ENCODE measurements around the gene SOX13.

Gene SOX13

GRCh38 chr1:204081164-204081790 lies 8.4 kb downstream of the SOX13 start:
- TF ChIP-seq CTCF (IDR thresholded peaks at IDR 0.05), result no peak
- no peak for TF ChIP-seq ZFX (IDR thresholded peaks at IDR 0.05; ENCODE audit: borderline replicate concordance)
- no peak overlapping the region for H3K27ac ChIP-seq

- no peak for TF ChIP-seq CTCF (IDR thresholded peaks at IDR 0.05)
- no peak for TF ChIP-seq ZFX (IDR thresholded peaks at IDR 0.05; ENCODE audit: borderline replicate concordance)
- no peak overlapping the region for H3K27ac ChIP-seq
Measured at GRCh38 chr1:204081791-204082513, 9.0 kb downstream of the SOX13 start.

- peak overlapping the region; percentile 75 for H3K27ac ChIP-seq
- TF ChIP-seq ZFX (IDR thresholded peaks at IDR 0.05; ENCODE audit: borderline replicate concordance), result no peak
- TF ChIP-seq CTCF (IDR thresholded peaks at IDR 0.05), result no peak
Measured at GRCh38 chr1:204083491-204083890, 10.6 kb downstream of the SOX13 start.

- no peak for TF ChIP-seq ZFX (IDR thresholded peaks at IDR 0.05; ENCODE audit: borderline replicate concordance)
- TF ChIP-seq CTCF (IDR thresholded peaks at IDR 0.05), result 0 out of 2 replicates have a peak, but pooled peaks have one; percentile 7
- H3K27ac ChIP-seq, result peak overlapping the region; percentile 75
Measured at GRCh38 chr1:204084247-204084772, 11.4 kb downstream of the SOX13 start.

- TF ChIP-seq ZFX (IDR thresholded peaks at IDR 0.05; ENCODE audit: borderline replicate concordance), result no peak
- TF ChIP-seq CTCF (IDR thresholded peaks at IDR 0.05), result no peak
- peak overlapping the region; percentile 75; the same call in 1 of the 2 replicates for H3K27ac ChIP-seq
Measured at GRCh38 chr1:204085876-204086275, 13.0 kb downstream of the SOX13 start.

- TF ChIP-seq ZFX (IDR thresholded peaks at IDR 0.05; ENCODE audit: borderline replicate concordance) (no peak), CTCF (IDR thresholded peaks at IDR 0.05) (no peak)
- no peak overlapping the region for H3K27ac ChIP-seq
Measured at GRCh38 chr1:204087181-204087892, 14.4 kb downstream of the SOX13 start.
